GM12864 (cell line): ENCODE results near the gene ITGB8.
A peak's percentile ranks its signal among the peaks of the same experiment; 100 is the strongest.

ENCODE experiments used
- DNase-seq: peaks from one replicate; pipeline ENCODE4 v3.0.0-alpha.2; 2011; ENCODE audit warnings: low read depth
- H3K4me3 ChIP-seq: 2 replicates; pipeline ENCODE4 v1.5.1; 2011; ENCODE audit warnings: mild to moderate bottlenecking, low read depth, low read length, control low read depth
- CTCF ChIP-seq: IDR thresholded peaks from 2 replicates; pipeline ENCODE4 v1.5.1; 2011; ENCODE audit warnings: low read depth, mild to moderate bottlenecking, moderate library complexity, low read length, control low read depth, inconsistent platforms; ENCODE audit errors: missing control alignments

The ITGB8 gene

GRCh38 chr7:20326342-20326741 lies 4.4 kb upstream of the ITGB8 start:
- H3K4me3 ChIP-seq: no peak overlapping the region
- TF ChIP-seq CTCF: no peak
- no peak for DNase-seq

- no peak overlapping the region for H3K4me3 ChIP-seq
- no peak for TF ChIP-seq CTCF
- DNase-seq: no peak
These were observed 3.6 kb upstream of the ITGB8 start for GRCh38 chr7:20327055-20327454.

- H3K4me3 ChIP-seq: no peak overlapping the region
- no peak for DNase-seq
- no peak for TF ChIP-seq CTCF
These were observed 2.7 kb upstream of the ITGB8 start for GRCh38 chr7:20328027-20328426.

GRCh38 chr7:20328692-20329091 lies 2.0 kb upstream of the ITGB8 start:
- H3K4me3 ChIP-seq: no peak overlapping the region
- no peak for DNase-seq
- TF ChIP-seq CTCF: no peak

GRCh38 chr7:20329389-20330238 lies 1.1 kb upstream of the ITGB8 start:
- peak overlapping the region; percentile 73 for H3K4me3 ChIP-seq
- peak; percentile 60 for DNase-seq

DNA sequence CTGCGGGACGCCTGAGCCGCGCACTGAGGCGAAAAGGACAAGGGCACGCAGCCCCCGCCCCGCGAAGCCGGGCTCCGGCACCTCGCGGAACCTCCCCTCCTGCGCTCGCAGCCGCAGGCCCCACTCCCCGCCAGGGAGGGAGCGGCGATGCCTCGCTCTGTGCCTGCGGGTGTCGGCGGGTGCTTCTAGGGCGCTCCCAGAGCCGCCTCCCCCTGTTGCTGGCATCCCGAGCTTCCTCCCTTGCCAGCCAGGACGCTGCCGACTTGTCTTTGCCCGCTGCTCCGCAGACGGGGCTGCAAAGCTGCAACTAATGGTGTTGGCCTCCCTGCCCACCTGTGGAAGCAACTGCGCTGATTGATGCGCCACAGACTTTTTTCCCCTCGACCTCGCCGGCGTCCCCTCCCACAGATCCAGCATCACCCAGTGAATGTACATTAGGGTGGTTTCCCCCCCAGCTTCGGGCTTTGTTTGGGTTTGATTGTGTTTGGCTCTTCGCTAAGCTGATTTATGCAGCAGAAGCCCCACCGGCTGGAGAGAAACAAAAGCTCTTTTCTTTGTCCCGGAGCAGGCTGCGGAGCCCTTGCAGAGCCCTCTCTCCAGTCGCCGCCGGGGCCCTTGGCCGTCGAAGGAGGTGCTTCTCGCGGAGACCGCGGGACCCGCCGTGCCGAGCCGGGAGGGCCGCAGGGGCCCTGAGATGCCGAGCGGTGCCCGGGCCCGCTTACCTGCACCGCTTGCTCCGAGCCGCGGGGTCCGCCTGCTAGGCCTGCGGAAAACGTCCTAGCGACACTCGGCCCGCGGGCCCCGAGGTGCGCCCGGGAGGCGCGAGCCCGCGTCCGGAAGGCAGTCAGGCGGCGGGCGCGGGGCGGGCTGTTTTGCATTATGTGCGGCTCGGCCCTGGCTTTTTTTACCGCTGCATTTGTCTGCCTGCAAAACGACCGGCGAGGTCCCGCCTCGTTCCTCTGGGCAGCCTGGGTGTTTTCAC lies 519 bp downstream of the ITGB8 start:
- DNase-seq: peak; percentile 18
- no peak for TF ChIP-seq CTCF
- H3K4me3 ChIP-seq: peak overlapping the region; percentile 73

More at GRCh38 chr7:20329389-20330238, 1.1 kb upstream of the ITGB8 start:
- peak; percentile 28 for TF ChIP-seq CTCF
